Neural progenitor cell (in vitro differentiated cells): ENCODE measurements around the gene TLL1. TPM values are rescaled to one million over a fixed set of nuclear protein-coding genes. Genes with fewer than 3 reads are reported as not detected.

Experiments used
- DNase-seq: peaks from one replicate; pipeline ENCODE4 v3.0.0-alpha.2; 2016; ENCODE audit warnings: low spot score
- H2AFZ ChIP-seq: fragments of 200-600 bp; sonication (generic); replicated peaks from 2 replicates; pipeline ENCODE4 v1.6.1; 2016; ENCODE audit warnings: antibody characterized with exemption
- H3F3A ChIP-seq: fragments of 200-600 bp; sonication (generic); 2 replicates; pipeline ENCODE4 v1.6.1; 2016; ENCODE audit warnings: antibody characterized with exemption, low read depth
- H3K27ac ChIP-seq: fragments of 200-600 bp; sonication (generic); 2 replicates; pipeline ENCODE4 v1.5.1; 2016; ENCODE audit warnings: mild to moderate bottlenecking
- H3K27me3 ChIP-seq: fragments of 200-600 bp; sonication (generic); 2 replicates; pipeline ENCODE4 v1.6.1; 2016; ENCODE audit warnings: mild to moderate bottlenecking, moderate library complexity
- H3K36me3 ChIP-seq: fragments of 200-600 bp; sonication (generic); 2 replicates; pipeline ENCODE4 v1.5.1; 2016
- H3K4me1 ChIP-seq: fragments of 200-600 bp; sonication (generic); 2 replicates; pipeline ENCODE4 v1.6.1; 2016; ENCODE audit warnings: mixed run types
- H3K4me2 ChIP-seq: fragments of 200-600 bp; sonication (generic); 2 replicates; pipeline ENCODE4 v1.6.1; 2016
- H3K4me3 ChIP-seq: fragments of 200-600 bp; sonication (generic); 2 replicates; pipeline ENCODE4 v1.5.1; 2016
- H3K79me2 ChIP-seq: fragments of 200-600 bp; sonication (generic); 2 replicates; pipeline ENCODE4 v1.6.1; 2016; ENCODE audit warnings: low read depth
- H3K9ac ChIP-seq: fragments of 200-600 bp; sonication (generic); 2 replicates; pipeline ENCODE4 v1.6.1; 2016
- H3K9me3 ChIP-seq: fragments of 200-600 bp; sonication (generic); 2 replicates; pipeline ENCODE4 v1.5.1; 2016; ENCODE audit warnings: low read depth
- H4K20me1 ChIP-seq: fragments of 200-600 bp; sonication (generic); 2 replicates; pipeline ENCODE4 v1.6.1; 2016; ENCODE audit warnings: low read depth
- H3K27ac Mint-ChIP-seq: 3 replicates; pipeline ENCODE4 v1.8.0; 2021; ENCODE audit warnings: mixed read lengths
- H3K27me3 Mint-ChIP-seq: 2 replicates; pipeline ENCODE4 v1.8.0; 2022; ENCODE audit warnings: low read depth, mild to moderate bottlenecking, inconsistent platforms, moderate library complexity, mixed read lengths; ENCODE audit not compliant: insufficient read depth
- H3K36me3 Mint-ChIP-seq: 3 replicates; pipeline ENCODE4 v1.8.0; 2021; ENCODE audit warnings: mixed read lengths
- H3K4me1 Mint-ChIP-seq: 3 replicates; pipeline ENCODE4 v1.8.0; 2021; ENCODE audit warnings: mixed read lengths
- H3K4me3 Mint-ChIP-seq: 3 replicates; pipeline ENCODE4 v1.8.0; 2021; ENCODE audit warnings: mild to moderate bottlenecking, moderate library complexity, mixed read lengths
- H3K9me3 Mint-ChIP-seq: 3 replicates; pipeline ENCODE4 v1.8.0; 2020; ENCODE audit warnings: mixed read lengths
- EZH2 ChIP-seq: fragments of 200-600 bp; sonication (generic); IDR thresholded peaks from 2 replicates; pipeline ENCODE4 v1.6.1; 2017; ENCODE audit warnings: antibody characterized with exemption, mild to moderate bottlenecking, moderate library complexity
- EZH2phosphoT487 ChIP-seq: fragments of 200-600 bp; sonication (generic); IDR thresholded peaks from 2 replicates; pipeline ENCODE4 v1.6.1; 2017; ENCODE audit warnings: antibody characterized with exemption
- total RNA-seq: library from RNA; depleted of rRNA; stranded (reverse); fragments of >200 nt; gene quantifications from 2 replicates; pipeline ENCODE4 v1.2.3, GENCODE V29; 2015; ENCODE audit warnings: low replicate concordance
- TF ChIP-seq, protein P1 (sequence below): fragments of 200-600 bp; sonication (generic); IDR thresholded peaks from 2 replicates; pipeline ENCODE4 v1.5.1; 2017; ENCODE audit warnings: antibody characterized with exemption, mild to moderate bottlenecking

Gene TLL1
- total RNA-seq, 1 donor from 2014 or later, result 0.22 TPM

DNA sequence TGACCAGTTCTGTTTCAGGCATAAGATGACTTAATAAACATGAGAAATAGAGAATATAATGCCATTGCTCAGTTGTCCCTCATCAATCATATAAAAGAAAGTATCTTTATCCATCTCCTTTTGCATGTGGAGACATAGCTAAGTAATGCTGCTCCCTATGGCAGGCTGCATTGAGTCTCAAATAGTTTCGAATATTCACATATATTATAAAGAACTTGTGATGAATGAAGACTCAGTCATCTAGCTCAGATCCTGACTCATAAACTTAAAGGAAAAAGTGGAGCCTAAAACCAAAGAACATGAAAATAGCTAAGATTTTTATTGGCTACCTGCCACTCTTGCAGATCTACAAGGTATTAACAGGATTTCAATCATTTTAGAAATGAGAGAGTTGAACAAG is 11.7 kb upstream of the TLL1 start:
- Histone ChIP-seq H3K4me2 (no peak overlapping the region), H3F3A (no peaks in the 10 kb centered on the region), H3K9me3 (no peaks in the 10 kb centered on the region), H3K9ac (no peak overlapping the region), H3K79me2 (no peaks in the 10 kb centered on the region), H4K20me1 (no peaks in the 10 kb centered on the region), H3K4me1 (no peaks in the 10 kb centered on the region), H3K27ac (no peak overlapping the region), H3K4me3 (no peak overlapping the region), H3K27me3 (no peaks in the 10 kb centered on the region), H2AFZ (no peak overlapping the region), H3K36me3 (no peaks in the 10 kb centered on the region)
- Mint-ChIP-seq H3K27ac (no peak overlapping the region), H3K27me3 (peaks cover 2% of the 10 kb centered on the region), H3K9me3 (no peaks in the 10 kb centered on the region), H3K4me3 (no peak overlapping the region), H3K36me3 (no peaks in the 10 kb centered on the region), H3K4me1 (no peaks in the 10 kb centered on the region)
- no peak for TF ChIP-seq EZH2phosphoT487
- DNase-seq, result no peak

DNA sequence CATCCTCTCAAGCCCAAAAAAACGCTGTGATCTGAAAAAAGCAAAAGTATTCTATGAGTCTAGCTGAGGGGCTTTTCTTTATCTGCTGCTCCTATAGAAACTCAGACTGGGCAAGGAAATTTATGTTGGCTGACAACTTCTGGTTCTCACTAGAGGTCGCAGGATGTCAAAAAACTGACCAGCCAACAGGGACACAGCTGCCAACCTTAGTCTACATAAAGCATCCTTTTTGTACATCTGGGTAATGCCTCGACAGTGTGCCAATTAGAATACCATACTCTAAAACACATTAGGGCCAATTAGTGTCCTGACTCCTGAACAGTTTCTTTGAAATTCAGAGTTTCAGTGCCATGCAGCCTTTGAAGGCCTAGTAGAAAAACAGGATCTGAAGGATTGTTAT is 8.8 kb upstream of the TLL1 start:
- Histone ChIP-seq H3K9me3 (no peaks in the 10 kb centered on the region), H3K79me2 (no peaks in the 10 kb centered on the region), H3K4me3 (no peak overlapping the region), H3K27me3 (peaks cover 5% of the 10 kb centered on the region), H3K36me3 (no peaks in the 10 kb centered on the region), H2AFZ (peak overlapping the region; percentile 22), H3K9ac (no peak overlapping the region), H3K27ac (no peak overlapping the region), H3K4me1 (no peaks in the 10 kb centered on the region), H3F3A (no peaks in the 10 kb centered on the region), H3K4me2 (no peak overlapping the region), H4K20me1 (no peaks in the 10 kb centered on the region)
- H3K27me3 Mint-ChIP-seq, result no peaks in the 10 kb centered on the region
- no peak for TF ChIP-seq EZH2
- TF ChIP-seq, protein P1, sequence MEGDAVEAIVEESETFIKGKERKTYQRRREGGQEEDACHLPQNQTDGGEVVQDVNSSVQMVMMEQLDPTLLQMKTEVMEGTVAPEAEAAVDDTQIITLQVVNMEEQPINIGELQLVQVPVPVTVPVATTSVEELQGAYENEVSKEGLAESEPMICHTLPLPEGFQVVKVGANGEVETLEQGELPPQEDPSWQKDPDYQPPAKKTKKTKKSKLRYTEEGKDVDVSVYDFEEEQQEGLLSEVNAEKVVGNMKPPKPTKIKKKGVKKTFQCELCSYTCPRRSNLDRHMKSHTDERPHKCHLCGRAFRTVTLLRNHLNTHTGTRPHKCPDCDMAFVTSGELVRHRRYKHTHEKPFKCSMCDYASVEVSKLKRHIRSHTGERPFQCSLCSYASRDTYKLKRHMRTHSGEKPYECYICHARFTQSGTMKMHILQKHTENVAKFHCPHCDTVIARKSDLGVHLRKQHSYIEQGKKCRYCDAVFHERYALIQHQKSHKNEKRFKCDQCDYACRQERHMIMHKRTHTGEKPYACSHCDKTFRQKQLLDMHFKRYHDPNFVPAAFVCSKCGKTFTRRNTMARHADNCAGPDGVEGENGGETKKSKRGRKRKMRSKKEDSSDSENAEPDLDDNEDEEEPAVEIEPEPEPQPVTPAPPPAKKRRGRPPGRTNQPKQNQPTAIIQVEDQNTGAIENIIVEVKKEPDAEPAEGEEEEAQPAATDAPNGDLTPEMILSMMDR, result peak; percentile 22
- H3K4me1 Mint-ChIP-seq, result no peaks in the 10 kb centered on the region
- peak; percentile 16 for DNase-seq
- no peaks in the 10 kb centered on the region for H3K9me3 Mint-ChIP-seq
- H3K4me3 Mint-ChIP-seq, result no peak overlapping the region
- H3K27ac Mint-ChIP-seq, result no peak overlapping the region
- no peaks in the 10 kb centered on the region for H3K36me3 Mint-ChIP-seq

DNA sequence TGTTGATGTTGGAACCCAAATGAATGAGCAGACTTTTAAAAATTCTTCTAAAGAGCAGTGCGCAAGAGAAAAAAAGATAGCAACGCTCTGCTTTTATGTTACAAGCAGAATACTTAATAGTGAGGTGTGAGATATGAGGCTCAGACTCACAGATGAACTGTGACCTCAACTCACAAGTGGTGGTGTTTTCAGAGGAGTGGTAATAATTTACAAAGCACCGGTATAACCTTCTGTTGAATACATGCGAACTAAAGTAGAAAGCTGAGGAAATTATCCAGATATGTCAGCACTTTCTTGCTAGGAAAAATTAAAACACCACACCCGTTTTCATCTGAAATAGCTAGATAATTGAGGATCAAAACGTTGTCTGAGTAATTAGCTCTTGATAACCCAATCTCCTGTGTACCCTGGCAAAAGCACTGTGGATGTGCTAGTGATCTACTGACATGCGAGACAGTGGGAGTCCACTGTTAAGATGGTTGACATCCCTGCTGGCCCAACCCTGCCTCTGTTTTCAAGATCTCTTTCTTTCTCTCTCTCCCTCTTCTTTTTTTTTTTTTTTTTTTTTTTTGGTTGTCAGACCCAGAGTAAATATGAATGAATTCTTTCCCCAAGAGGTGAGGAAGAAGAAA is 6.9 kb upstream of the TLL1 start:
- TF ChIP-seq, protein P1, result no peak
- TF ChIP-seq EZH2phosphoT487 (no peak), EZH2 (no peak)
- no peaks in the 10 kb centered on the region for H3K79me2 ChIP-seq
- no peak overlapping the region for H3K4me3 ChIP-seq

GRCh38 chr4:165867961-165868360 is 5.1 kb upstream of the TLL1 start:
- H3K4me3 Mint-ChIP-seq, result no peak overlapping the region
- H3K4me2 ChIP-seq, result no peak overlapping the region
- H2AFZ ChIP-seq, result no peak overlapping the region
- H3K4me1 Mint-ChIP-seq, result peaks cover 7% of the 10 kb centered on the region
- H3K27me3 Mint-ChIP-seq, result peaks cover 8% of the 10 kb centered on the region
- H3K27me3 ChIP-seq, result peaks cover 42% of the 10 kb centered on the region
- no peak overlapping the region for H3K27ac ChIP-seq
- H3K4me1 ChIP-seq, result no peaks in the 10 kb centered on the region
- H3K9me3 ChIP-seq, result no peaks in the 10 kb centered on the region
- H4K20me1 ChIP-seq, result no peaks in the 10 kb centered on the region
- no peaks in the 10 kb centered on the region for H3F3A ChIP-seq
- DNase-seq, result no peak
- H3K27ac Mint-ChIP-seq, result no peak overlapping the region
- H3K36me3 Mint-ChIP-seq, result no peaks in the 10 kb centered on the region
- no peak overlapping the region for H3K4me3 ChIP-seq
- H3K9ac ChIP-seq, result no peak overlapping the region
- H3K9me3 Mint-ChIP-seq, result no peaks in the 10 kb centered on the region
- no peaks in the 10 kb centered on the region for H3K36me3 ChIP-seq
- TF ChIP-seq, protein P1, result no peak
- no peak for TF ChIP-seq EZH2phosphoT487
- TF ChIP-seq EZH2, result no peak
- no peaks in the 10 kb centered on the region for H3K79me2 ChIP-seq

More for the DNA sequence above, 6.9 kb upstream of the TLL1 start:
- peaks cover 24% of the 10 kb centered on the region for H3K27me3 ChIP-seq
- no peaks in the 10 kb centered on the region for H3K9me3 ChIP-seq
- no peaks in the 10 kb centered on the region for H3F3A ChIP-seq
- no peak overlapping the region for H3K4me2 ChIP-seq
- no peaks in the 10 kb centered on the region for H3K36me3 ChIP-seq
- Mint-ChIP-seq H3K4me3 (no peak overlapping the region), H3K36me3 (no peaks in the 10 kb centered on the region), H3K9me3 (no peaks in the 10 kb centered on the region), H3K4me1 (no peaks in the 10 kb centered on the region), H3K27me3 (peaks cover 2% of the 10 kb centered on the region), H3K27ac (no peak overlapping the region)
- DNase-seq, result no peak
- no peaks in the 10 kb centered on the region for H3K4me1 ChIP-seq
- H4K20me1 ChIP-seq, result no peaks in the 10 kb centered on the region
- H3K27ac ChIP-seq, result no peak overlapping the region
- no peak overlapping the region for H3K9ac ChIP-seq
- H2AFZ ChIP-seq, result peak overlapping the region; percentile 51
